D341Med (cell line): ENCODE measurements around the gene TBX1.
"Not testable (repeated sequence)": the region's sequence is repeated elsewhere in the genome, so short reads cannot be mapped to it uniquely, and the experiment has no call there.

Experiments used
- DNase-seq: peaks from one replicate; pipeline ENCODE4 v3.0.0; 2012; ENCODE audit warnings: low spot score

TBX1 gene

GRCh38 chr22:19784384-19785175 is 24.0 kb downstream of the TBX1 start:
- no peak for DNase-seq

GRCh38 chr22:19785461-19786263 is 25.1 kb downstream of the TBX1 start:
- DNase-seq: no peak

GRCh38 chr22:19786264-19786585 is 25.6 kb downstream of the TBX1 start:
- DNase-seq: no peak

GRCh38 chr22:19786959-19787848 is 26.6 kb downstream of the TBX1 start:
- DNase-seq: no peak

GRCh38 chr22:19787849-19788141 is 27.2 kb downstream of the TBX1 start:
- no peak for DNase-seq

GRCh38 chr22:19788661-19789225 is 28.2 kb downstream of the TBX1 start:
- DNase-seq: no peak

GRCh38 chr22:19789406-19789805 is 28.8 kb downstream of the TBX1 start:
- no peak for DNase-seq

- no peak for DNase-seq
Observed at GRCh38 chr22:19789828-19790227, 29.2 kb downstream of the TBX1 start.

GRCh38 chr22:19791243-19791642 is 30.7 kb downstream of the TBX1 start:
- DNase-seq: no peak

GRCh38 chr22:19791894-19792293 is 31.3 kb downstream of the TBX1 start:
- no peak for DNase-seq

- DNase-seq: not testable (repeated sequence)
Observed at GRCh38 chr22:19792383-19792896, 31.9 kb downstream of the TBX1 start.

GRCh38 chr22:19793161-19793560 is 32.6 kb downstream of the TBX1 start:
- no peak for DNase-seq

GRCh38 chr22:19793661-19794310 is 33.2 kb downstream of the TBX1 start:
- no peak for DNase-seq

- DNase-seq: no peak
Observed at GRCh38 chr22:19795617-19796008, 35.0 kb downstream of the TBX1 start.

- DNase-seq: no peak
Observed at GRCh38 chr22:19796160-19796559, 35.6 kb downstream of the TBX1 start.

GRCh38 chr22:19797086-19798002 is 36.8 kb downstream of the TBX1 start:
- DNase-seq: no peak

- DNase-seq: no peak
Observed at GRCh38 chr22:19798003-19798665, 37.6 kb downstream of the TBX1 start.

- no peak for DNase-seq
Observed at GRCh38 chr22:19798891-19799293, 38.3 kb downstream of the TBX1 start.

GRCh38 chr22:19799322-19800190 is 39.0 kb downstream of the TBX1 start:
- no peak for DNase-seq
